Activated CD8-positive, alpha-beta memory T cell treated with anti-CD3 and anti-CD28 coated beads for 4 hours (primary cell): ENCODE results near the gene RAB4A.
"Not testable (repeated sequence)": the region's sequence is repeated elsewhere in the genome, so short reads cannot be mapped to it uniquely, and the experiment has no call there.

Experiments used
- DNase-seq, 2 donors: peaks; one replicate each; pipeline ENCODE4 v3.0.0-alpha.2; 2020; ENCODE audit warnings: low read depth in 2 of 2

Gene RAB4A

DNA sequence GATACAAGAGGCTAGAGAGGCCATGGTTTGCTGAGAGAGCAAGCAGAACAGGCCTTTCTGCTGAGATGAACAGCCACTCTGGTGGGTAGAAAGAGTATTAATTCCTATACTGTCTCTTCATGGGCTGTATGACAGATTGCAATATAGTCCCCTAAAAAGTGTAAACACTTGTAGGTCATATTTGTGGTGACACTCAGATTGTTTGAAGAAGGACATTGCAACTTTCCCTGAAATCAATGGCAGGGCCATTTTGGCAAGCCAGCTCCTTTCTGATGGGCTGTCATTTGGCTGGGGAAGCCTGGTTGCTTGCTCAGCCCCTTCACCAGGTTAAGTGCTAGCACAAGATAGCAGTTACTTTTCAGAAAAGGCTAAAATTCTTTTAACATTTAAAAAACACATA, 27.5 kb downstream of the RAB4A start:
- DNase-seq = no peak

DNA sequence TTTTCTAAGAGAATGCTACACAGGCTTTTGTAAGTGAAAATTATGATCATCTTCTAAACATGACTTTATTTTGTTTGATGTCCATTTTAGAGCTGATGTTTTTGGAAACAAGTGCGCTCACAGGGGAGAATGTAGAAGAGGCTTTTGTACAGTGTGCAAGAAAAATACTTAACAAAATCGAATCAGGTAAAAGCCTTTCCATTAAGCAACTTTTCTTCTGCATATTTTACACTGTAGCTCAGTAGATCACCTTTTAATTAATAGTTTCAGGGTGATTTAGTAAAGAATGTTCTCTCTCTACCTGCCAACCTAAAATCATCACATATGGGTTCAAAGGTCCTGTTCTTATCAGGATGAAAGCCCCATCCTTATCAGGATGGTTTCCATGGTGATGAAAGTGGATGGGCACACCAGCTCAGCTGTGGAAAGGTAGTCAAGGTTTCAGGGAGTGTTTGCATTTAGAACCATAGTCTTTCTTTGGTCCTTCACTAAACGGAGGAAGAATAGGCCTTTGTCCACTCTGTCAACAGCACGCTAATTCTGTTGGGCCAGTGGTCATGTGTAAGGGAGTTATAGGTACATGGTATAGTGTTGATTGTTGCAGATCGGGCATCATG, 28.1 kb downstream of the RAB4A start:
- DNase-seq = no peak

DNA sequence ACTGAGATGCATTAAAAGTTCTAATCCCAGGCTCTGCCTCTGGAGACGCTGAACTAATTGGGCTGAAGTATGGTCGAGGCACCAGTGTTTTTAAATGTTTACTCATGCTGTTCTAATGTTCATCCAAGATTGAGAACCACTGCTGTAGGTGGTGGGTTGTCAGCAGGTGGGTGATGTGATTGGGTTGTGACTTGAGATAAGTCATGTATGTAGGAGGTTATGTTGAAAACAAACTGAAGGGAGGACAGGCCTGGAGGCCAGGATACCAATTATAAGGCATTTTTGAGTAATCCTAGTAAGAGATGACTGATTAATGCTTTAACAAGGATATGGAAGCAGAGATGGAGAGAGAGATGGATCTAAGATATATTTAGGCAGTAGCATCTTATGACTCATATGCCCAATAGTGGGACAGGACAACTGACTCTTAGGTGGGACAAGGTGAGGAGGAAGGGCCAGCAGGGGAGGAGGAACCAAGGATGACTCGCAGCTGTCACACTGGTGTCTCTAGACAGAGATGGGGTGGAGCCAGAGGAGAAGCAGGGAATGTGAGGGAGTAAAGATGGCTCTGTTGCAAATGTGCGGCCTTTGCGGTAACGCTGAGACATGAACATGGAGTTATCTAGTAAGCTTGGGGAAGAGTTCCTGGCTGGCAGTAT, 29.3 kb downstream of the RAB4A start:
- DNase-seq = no peak

DNA sequence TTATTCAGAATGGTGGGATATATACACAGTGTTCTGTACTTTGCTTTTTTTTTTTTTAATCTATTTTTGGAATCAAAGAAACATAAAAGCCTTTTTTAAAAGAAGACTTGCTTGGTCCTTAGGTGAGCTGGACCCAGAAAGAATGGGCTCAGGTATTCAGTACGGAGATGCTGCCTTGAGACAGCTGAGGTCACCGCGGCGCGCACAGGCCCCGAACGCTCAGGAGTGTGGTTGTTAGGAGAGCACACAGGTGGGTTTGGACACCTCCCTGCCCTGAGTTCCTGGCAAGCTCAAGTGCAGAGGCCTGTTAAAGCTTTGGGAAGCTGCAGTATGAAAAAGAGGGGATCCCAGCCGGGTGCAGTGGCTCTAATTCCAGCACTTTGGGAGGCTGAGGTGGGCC, 31.8 kb downstream of the RAB4A start:
- DNase-seq = no peak

DNA sequence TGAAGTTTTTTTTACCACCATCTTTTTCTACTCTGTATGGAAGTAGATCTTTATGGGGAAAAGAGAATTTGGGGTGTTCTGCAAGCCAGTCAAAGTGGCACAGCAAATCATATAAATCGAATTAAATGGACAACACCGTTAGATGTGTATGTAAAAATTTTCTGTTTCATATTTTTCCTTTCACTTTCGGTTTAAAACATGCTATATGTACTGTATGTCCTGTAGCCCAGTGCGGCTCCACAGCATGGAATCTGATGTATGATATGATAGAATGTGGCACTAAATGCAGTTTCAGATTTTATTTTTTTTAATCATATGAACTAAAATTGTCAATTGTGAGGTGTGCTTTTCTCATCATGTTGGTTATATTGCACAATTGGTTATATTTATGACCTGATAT, 32.9 kb downstream of the RAB4A start:
- DNase-seq = no peak

DNA sequence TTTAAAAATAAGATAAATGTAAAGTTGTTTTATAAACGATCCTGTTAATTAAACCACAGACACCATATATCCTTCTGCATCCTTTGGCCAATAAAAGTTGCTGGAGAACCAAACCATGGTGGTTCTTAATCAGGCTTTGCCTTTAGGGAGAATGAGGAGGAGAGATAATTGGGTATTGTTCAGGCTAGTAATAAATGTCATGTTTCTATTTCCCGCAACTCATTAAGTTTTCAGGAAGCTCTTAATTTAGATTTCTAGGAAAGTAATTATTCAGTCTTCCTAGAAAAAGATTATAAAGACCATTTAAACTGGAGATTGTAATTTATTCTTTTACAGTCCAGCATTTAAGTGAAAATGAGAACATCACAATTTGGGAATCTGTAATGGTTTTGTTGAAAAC, 34.5 kb downstream of the RAB4A start:
- DNase-seq = no peak

DNA sequence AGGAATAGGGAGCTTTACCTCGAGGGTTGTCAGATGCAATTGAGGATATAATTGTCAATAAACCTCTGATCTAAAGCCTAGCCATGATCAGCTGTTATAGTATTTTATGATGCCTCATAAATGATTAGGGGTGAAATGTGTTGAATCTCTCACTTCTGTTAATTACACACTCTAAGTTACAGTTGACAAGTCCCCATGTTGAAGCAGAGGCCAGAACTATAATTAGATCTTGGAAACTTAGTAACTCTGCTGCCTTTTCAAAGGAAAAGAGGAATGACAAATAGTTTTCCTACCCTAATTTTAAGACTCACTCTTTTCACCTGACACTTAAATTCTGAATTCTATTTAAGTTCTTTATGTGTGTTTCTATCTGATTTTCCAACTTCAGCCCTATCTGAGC, 38.2 kb downstream of the RAB4A start:
- no peak for DNase-seq

DNA sequence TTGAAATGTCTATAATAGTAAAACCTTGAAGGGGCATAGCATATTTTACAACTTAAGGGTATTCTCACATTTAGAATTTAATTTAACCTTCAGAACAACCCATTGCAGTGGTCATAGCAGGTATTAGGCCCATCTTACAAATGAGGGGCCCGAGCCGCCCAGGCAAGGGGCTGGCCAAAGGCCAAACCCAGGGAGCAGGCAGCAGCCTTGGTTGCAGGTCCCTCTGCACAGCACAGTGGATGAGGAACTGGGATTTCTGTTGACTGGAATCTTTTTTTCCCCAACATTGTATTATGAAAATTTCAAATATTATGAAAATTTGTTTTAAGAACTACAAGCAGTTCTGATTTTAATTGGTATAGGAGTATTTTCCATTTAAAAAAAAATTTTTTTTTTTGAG, 38.8 kb downstream of the RAB4A start:
- DNase-seq = no peak

DNA sequence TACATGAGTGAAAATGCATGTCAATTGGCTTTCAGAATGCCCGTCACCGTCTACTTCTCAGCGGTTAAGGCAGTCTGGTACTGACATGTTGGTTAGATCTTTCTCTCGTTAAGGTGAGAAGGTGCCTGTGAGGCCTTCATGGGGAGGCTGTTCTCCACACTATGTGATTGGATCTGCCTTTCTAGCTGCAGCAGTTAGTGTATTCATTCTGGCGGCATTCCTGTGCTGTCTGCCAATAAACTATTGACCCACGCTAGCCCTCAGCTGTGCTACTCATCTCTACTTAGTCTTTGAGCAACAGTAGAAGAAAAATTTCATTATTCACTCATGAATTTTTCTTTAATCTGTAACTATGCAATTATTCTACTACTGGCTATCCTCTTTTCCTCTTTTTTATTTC, 39.9 kb downstream of the RAB4A start:
- DNase-seq = no peak

DNA sequence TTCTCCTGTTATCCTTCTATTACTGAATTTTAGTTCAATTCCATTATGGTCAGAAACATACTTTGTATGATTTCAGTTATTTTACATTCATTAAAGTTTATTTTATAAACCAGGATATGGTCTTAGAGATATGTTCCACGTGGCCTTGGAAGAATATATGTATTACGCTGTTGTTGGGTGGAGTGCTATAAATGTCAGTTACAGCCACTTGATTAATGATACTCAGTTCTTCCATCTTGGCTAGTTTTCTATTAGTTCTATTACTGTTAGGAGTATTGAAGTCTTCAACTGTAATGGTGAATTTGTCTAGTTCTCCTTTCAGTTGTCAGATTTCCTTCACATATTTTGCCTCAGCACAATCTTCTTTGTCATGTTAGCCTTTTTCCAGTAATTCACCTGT, 45.3 kb downstream of the RAB4A start:
- DNase-seq = no peak

DNA sequence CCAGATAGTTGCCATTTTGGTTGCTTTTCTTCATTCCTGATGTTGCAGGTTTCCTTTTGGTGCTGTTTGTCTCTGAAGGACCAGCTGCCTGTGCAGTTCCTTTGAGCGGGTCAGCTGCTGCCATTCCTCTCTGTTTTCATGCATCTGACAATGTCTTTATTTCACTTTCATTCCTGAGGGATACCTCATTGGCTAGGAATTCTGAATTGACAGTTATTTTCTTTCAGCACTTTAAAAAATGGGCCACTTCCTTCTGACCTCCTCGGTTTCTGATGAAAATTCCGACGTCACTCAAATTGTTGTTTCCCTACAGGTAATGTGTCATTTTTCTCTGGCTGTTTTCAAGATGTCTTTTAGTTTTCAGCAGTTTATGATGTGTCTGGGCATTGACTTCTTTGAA, 47.1 kb downstream of the RAB4A start:
- DNase-seq = no peak

DNA sequence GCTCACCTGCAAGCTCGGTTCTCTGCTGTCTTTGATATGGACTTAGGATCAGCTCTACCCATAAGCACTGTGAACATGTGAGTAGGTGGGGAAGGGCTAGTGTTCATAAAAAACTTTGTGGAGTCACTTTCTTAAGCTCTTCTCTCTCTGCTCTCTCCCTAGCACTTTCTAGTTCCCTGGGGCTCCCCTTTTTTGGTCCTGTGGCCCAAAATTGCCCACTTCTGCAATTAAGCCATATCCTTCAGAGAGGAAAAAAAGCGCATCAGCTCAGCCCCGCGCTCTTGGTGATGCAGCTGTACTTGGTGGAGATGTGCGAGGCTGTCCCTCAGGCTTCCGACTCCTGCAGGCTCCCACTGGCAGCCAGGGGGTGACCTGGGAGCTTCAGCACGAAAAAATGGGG, 48.6 kb downstream of the RAB4A start:
- no peak for DNase-seq

DNA sequence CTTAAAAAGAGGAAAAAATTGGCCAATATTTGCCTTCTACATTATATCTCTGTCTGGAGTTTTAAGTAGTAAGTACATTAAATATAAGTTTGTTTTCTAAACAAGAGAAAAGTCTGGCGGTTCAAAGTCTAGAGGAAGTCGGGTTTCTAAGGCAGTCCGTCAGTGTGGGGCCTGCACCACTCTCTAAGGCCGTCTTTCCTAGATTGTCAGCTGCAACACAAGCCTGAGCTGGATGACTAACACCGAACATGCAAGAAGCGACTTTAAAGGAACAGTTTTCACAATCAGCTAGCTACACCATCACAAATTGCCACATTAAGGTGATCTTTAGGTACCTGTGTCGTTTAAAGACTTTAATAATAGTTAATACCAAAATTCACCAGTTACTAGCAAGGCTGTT, 52.3 kb downstream of the RAB4A start:
- no peak for DNase-seq

DNA sequence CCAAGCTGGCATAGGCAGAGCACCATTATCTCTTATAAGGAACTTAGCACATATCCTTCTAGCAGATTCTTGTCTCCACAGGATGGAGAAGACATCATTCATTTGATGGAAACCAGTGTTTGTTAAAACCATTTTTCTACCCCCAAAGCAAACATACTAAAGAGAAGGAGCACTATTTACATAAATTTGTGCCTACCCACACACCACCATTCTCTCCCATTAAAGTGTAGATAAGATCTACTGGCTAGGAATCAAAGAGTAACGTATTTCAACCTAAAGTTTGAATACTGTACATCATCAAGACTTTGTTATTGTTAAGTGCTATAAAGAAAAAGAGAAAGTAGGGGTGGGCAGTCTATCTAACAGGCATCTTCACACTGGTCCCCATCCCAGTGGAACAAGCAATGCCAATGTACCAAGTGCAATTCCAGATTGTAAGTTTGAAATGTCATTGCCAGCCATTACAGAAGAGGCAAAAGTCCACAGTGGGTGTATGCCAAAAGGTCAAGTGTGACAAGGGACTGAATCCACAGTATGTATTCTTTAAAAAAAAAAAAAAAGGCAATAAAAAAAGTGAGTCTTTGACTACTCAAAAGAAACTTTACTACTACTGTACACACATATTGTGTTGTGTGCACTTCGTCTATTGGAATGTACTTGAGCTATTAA, 53.1 kb downstream of the RAB4A start:
- DNase-seq = no peak

DNA sequence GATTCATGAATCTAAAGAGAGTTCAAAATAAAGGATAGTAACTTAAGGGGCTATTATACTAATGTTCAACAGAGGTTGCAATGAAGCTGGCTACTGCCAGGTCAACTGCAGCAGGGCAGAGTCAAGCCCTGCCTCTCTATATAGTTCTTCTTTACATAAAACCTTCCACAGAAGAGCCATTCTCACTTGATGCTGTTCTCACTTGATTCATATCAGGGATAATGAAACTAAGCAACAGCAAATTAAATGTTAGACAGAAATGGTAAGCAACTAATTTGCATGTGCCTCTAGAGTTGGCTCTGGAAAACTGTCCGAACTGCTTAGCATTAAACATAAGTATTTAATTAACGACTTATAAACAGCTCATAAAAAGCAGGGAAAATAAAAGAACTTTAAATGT, 54.5 kb downstream of the RAB4A start:
- no peak for DNase-seq

DNA sequence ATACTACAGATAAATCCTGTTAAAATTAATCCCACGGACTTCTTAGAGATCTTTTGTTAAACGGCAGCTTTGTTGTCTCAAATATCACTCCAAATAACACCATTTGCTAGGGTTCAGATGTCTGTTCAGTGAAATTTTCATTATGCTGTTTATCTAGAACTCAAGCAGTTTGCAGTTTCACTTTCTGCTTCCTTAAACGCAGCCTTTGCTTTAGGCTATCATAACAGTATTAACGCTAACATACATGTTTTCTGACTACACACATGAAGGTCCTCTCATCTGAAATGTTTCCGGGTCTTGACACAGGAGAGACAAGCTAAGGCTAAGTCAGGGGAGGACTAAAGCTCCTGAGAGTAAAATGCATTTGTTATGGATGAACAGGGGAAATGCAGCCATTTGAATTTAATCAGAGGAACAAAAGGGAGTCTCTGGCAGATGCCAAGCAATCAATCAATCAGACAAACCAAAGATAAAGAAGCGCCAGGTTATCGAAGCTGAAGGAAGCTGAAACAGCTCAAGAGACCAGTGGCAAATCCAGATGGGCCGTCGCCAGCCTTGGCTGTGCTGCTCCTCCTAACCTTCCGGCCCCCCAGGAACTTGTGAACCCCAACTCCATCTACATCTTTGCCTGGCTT, 55.1 kb downstream of the RAB4A start:
- no peak for DNase-seq

DNA sequence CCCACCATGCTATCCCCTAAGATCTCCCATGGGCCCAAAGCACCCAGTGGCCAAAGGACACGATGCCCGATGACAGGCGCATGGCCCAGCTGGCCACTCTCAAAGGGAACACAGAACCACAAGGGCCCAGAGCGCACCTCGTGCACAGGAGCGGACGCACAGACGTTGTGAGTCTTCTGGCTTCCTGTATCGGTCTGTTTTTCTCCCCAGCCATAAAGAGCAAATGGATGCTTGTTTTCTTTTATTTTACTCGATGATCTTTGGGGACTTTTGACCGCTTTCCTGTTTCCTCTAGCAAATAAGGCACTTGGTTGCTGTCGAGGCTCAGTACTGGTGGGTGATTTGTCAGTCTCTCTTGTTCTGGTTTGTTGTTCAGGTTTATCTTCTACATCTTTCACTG, 55.7 kb downstream of the RAB4A start:
- no peak for DNase-seq

DNA sequence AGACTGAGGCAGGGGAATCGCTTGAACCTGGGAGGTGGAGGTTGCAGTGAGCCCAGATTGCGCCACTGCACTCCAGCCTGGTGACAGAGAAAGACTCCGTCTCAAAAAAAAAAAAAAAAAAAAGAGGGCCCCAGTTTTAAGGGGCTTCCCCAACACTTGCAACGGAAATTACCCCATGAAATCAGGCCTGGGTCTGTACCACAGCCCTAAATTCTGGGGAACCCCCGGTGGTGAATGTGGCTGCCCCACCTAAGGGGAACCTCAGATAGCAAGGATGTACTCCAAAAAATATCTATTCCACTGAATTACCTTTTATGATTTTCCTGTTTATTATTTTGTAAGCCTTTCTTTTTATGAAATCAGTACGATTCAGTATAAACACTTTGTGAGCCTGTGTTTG, 56.9 kb downstream of the RAB4A start:
- not testable (repeated sequence) for DNase-seq

DNA sequence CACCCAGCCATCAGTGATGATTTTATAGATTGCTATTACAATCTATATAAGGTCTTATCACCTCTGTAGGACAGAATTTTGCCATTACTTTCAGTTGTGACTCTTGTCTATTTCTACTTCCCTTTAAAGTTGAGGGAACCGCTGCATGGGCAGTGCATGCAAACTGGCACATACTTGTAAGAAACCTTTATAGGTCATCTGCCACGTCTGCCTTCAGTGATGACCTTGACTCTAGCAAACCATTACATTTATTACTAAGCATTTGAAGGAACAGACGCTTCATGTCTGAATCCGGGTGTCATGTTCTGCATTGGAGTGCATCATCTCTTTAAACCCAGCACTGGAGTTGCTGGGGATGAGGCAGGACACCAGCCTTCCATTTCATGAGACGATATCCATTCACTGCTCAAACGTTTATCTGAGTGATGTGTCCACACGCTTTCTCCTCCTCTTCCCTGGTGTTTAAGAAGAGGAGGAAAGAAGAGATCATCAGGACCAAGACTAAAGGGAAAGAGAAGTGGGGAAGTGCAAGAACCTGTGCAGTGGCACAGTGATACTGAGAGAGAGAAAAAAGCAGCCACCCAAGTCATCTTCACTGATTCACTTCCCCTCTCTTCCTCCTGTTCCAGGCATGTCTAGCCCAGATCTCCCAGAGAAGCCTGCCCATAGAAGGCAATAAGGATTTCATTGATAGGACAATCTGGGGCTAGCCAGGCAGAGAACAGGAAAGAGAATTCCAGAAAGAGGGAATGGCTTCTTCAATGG, 57.9 kb downstream of the RAB4A start:
- no peak for DNase-seq

DNA sequence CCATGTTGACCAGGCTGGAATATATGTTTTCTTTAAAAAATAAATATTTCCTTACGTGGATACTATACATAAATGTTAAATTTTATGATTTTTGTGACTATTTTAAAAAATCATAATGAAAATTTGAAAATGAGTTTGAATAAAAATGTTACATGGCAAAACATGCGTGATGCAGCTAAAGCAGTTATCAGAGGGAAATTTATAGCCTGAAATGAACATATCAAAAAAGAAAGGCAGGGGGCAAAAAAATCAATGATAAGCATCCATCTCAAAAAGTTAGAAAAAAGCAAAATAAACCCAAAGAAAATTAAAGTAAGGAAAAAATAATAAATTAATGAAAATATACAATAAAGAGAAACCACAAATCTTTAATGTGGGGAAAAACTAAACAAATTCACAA, 63.4 kb downstream of the RAB4A start:
- no peak for DNase-seq

DNA sequence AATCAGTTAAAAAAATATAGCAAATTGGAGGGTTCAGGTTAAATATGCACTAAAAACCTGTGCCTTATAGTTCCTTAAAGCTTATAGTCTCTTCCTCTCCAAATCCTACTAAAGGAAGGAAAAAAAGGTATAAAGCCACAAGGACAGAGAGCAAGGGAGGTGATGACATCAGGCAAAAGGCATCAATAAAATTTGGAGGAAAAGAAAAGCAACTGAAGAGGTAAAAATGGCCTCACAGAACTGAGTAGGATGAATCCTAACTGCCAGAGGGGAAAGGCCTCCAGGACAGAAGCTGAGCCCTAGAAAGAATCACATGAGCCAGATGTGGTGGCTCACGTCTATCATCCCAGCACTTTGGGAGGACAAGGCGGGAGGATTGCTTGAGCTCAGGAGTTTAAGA, 63.8 kb downstream of the RAB4A start:
- DNase-seq = no peak

DNA sequence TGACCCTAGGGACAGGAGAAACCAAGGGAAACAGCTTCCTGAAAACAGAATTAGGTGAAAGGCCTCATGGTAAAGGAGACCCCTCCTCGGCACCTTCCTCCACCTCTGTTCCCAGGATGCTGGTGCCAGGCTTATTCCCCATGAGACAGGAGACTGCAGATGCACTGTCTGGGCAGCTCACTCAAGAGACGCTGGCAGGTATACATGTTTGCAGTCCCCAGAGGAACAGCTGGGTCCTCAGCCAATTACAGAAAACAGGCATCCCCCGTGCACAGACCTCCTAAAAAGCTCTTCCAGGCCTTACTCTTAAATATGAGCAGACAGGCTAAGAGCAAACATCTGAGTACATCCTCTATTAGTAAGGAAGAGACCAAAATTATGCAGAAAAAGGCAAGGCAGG, 65.4 kb downstream of the RAB4A start:
- no peak for DNase-seq
